ENCODE data around the gene PPL. TPM values are rescaled to one million over a fixed set of nuclear protein-coding genes. Genes with fewer than 3 reads are reported as not detected.

PPL gene
- total and polyA plus RNA-seq, 2 of the 8 experiments (the other 6 are each of a cell fraction or from before 2014, with no cell fraction given) = 11.3 to 29.5 TPM

GRCh38 chr16:4915226-4915761 is 21.7 kb downstream of the PPL start:
- Histone ChIP-seq H3K4me3 (ENCODE audit: extremely low read depth in 1 of 4, insufficient read depth in 2 of 4, low read depth in 3 of 4, low read length in 4 of 4) (no peak overlapping the region), H3K79me1 (ENCODE audit: low read depth, low read length) (peaks cover 3% of the 10 kb centered on the region; the same call in 1 of the 2 replicates), H2BK15ac (ENCODE audit: low read length) (no peak overlapping the region), H4K20me1 (replicated peaks in 1 of 2; ENCODE audit: control insufficient read depth in 1 of 2, insufficient read depth in 2 of 2, low read length in 2 of 2) (peaks cover 0 to 1% of the 10 kb centered on the region in 2 experiments), H3K9ac (replicated peaks in 1 of 4; ENCODE audit: extremely low read depth in 1 of 4, low read depth in 3 of 4, low read length in 3 of 4) (no peak overlapping the region), H2BK5ac (ENCODE audit: low read depth, low read length) (peak overlapping the region; percentile 22; the same call in 1 of the 2 replicates), H4K91ac (replicated peaks; ENCODE audit: insufficient read length, low read length) (no peak overlapping the region), H3K4me1 (replicated peaks in 1 of 4; ENCODE audit: control insufficient read depth in 3 of 4, insufficient read depth in 4 of 4, low read length in 3 of 4) (peaks cover 0 to 8% (median 4%) of the 10 kb centered on the region in 4 experiments; a peak in 5 of 7 replicates), H2AK5ac (ENCODE audit: low read depth, low read length) (no peak overlapping the region), H2BK20ac (ENCODE audit: low read length) (no peak overlapping the region), H3K18ac (ENCODE audit: extremely low read depth, low read length) (no peak overlapping the region), H3K27me3 (replicated peaks in 1 of 4; ENCODE audit: control insufficient read depth in 3 of 4, extremely low read depth in 1 of 4, insufficient read depth in 3 of 4, low read length in 3 of 4) (no peaks in the 10 kb centered on the region), H3K14ac (ENCODE audit: insufficient read length) (no peak overlapping the region), H2AFZ (ENCODE audit: low read length) (no peak overlapping the region), H3K4ac (replicated peaks; ENCODE audit: insufficient read length, low read depth, low read length) (no peak overlapping the region), H4K8ac (ENCODE audit: extremely low read depth, insufficient read depth, low read length) (no peak overlapping the region), H3K4me2 (ENCODE audit: insufficient read depth in 1 of 2, low read depth in 2 of 2, low read length in 2 of 2) (no peak overlapping the region), H2BK12ac (ENCODE audit: low read depth, low read length) (no peak overlapping the region), H3K23me2 (ENCODE audit: low read depth, low read length) (no peaks in the 10 kb centered on the region), H2BK120ac (replicated peaks; ENCODE audit: low read depth, low read length) (no peak overlapping the region), H3K36me3 (ENCODE audit: control insufficient read depth in 2 of 4, insufficient read depth in 4 of 4, low read length in 3 of 4) (no peaks in the 10 kb centered on the region), H3K23ac (ENCODE audit: insufficient read length) (no peak overlapping the region), H3K27ac (ENCODE audit: low read depth, low read length) (no peak overlapping the region; the same call in 1 of the 2 replicates), H4K5ac (ENCODE audit: insufficient read length, low read depth, low read length) (no peak overlapping the region), H3K79me2 (ENCODE audit: control insufficient read depth in 1 of 2, insufficient read depth in 2 of 2, low read length in 2 of 2) (no peaks in the 10 kb centered on the region), H3K9me3 (ENCODE audit: insufficient read depth in 2 of 2, low read depth in 1 of 2, low read length in 1 of 2) (no peaks in the 10 kb centered on the region), H3K56ac (replicated peaks; ENCODE audit: insufficient read length, low read depth, low read length) (no peak overlapping the region)
- ChIA-PET CTCF (ENCODE audit: partially characterized antibody) (interaction anchor here (0.7 to 1.7 kb wide), 5 partner anchors 11 to 41 kb away, joined by 3 to 6 read pairs (median 4); no protein-coding TSS in a partner anchor), POLR2A (ENCODE audit: partially characterized antibody) (interaction anchor here (0.7 to 1.5 kb wide), 5 partner anchors 8 to 19 kb away, joined by 3 read pairs; no protein-coding TSS in a partner anchor)
- no peak for FAIRE-seq
- TF ChIP-seq CHD2 (IDR thresholded peaks at IDR 0.05; ENCODE audit: low read length) (no peak), SP1 (IDR thresholded peaks at IDR 0.05; ENCODE audit: low read depth, low read length) (no peak), POU5F1 (IDR thresholded peaks at IDR 0.05; ENCODE audit: low read depth, low read length) (no peak), POLR2AphosphoS5 (IDR thresholded peaks at IDR 0.05; ENCODE audit: low read depth, low read length) (no peak), USF2 (IDR thresholded peaks at IDR 0.05; ENCODE audit: low read length) (no peak), JUND (IDR thresholded peaks at IDR 0.05; ENCODE audit: low read length) (no peak), ZNF274 (IDR thresholded peaks at IDR 0.05; ENCODE audit: borderline replicate concordance, extremely low read depth, low read length) (no peak), KDM1A (IDR thresholded peaks at IDR 0.05; ENCODE audit: borderline replicate concordance, low read length) (no peak)
- WGBS, 2 experiments (ENCODE audit: extremely low coverage in 1 of 2, insufficient coverage in 1 of 2, insufficient read length in 1 of 2, insufficient replicate concordance in 2 of 2, low coverage in 1 of 2, low lambda C conversion rate in 2 of 2, missing lambda C conversion rate in 1 of 2) = 90% methylated on average over 11 of the region's 11 CpGs; no CpG with 5 or more reads in 1 of the 2 experiments
- no peak for DNase-seq (ENCODE audit: low read depth in 1 of 2, low spot score in 2 of 2)

Measured in H1 (cell line).